Sigmoid colon (tissue), 7 donors: Measurements from ENCODE around the gene TLE6. TPM values are rescaled to one million over a fixed set of nuclear protein-coding genes. Genes with fewer than 3 reads are reported as not detected.

ENCODE experiments used
- DNase-seq: peaks from one replicate; pipeline ENCODE4 v3.0.0-alpha.2; 2019
- H3K27ac ChIP-seq, 4 donors: fragments of 200-600 bp; sonication (generic); one replicate each; pipeline ENCODE4 v1.5.1; 2016 to 2019; ENCODE audit warnings: mild to moderate bottlenecking in 1 of 4
- H3K27me3 ChIP-seq, 3 donors: fragments of 200-600 bp; sonication (generic); one replicate each; pipeline ENCODE4 v1.5.1; 2019; ENCODE audit warnings: mild to moderate bottlenecking in 1 of 3
- H3K36me3 ChIP-seq, 4 donors: fragments of 200-600 bp; sonication (generic); one replicate each; pipeline ENCODE4 v1.5.1; 2016 to 2019
- H3K4me1 ChIP-seq, 4 donors: fragments of 200-600 bp; sonication (generic); one replicate each; pipeline ENCODE4 v1.5.1; 2017 to 2019
- H3K4me3 ChIP-seq, 4 donors: fragments of 200-600 bp; sonication (generic); one replicate each; pipeline ENCODE4 v1.5.1; 2017 to 2019; ENCODE audit warnings: mild to moderate bottlenecking in 2 of 4, moderate library complexity in 1 of 4
- H3K9me3 ChIP-seq, 4 donors: fragments of 200-600 bp in 3 of 4; sonication (generic) in 3 of 4; one replicate each; pipeline versions ENCODE4 v1.5.1 to v1.6.1; 2013 to 2019
- EP300 ChIP-seq, 4 donors: sonication (generic); formaldehyde crosslinking; IDR thresholded peaks; one replicate each; pipeline ENCODE4 v1.6.1; 2017; ENCODE audit warnings: antibody characterized with exemption in 4 of 4
- POLR2A ChIP-seq, 2 donors: fragments of 450-650 bp; IDR thresholded peaks; one replicate each; pipeline ENCODE4 v1.6.1; 2016; ENCODE audit warnings: antibody characterized with exemption in 2 of 2, mild to moderate bottlenecking in 2 of 2, moderate library complexity in 2 of 2
- POLR2AphosphoS5 ChIP-seq, 4 donors: sonication (generic); formaldehyde crosslinking; IDR thresholded peaks; one replicate each; pipeline ENCODE4 v1.6.1; 2017; ENCODE audit warnings: antibody characterized with exemption in 4 of 4
- WGBS, 2 donors: extraction: QIAGEN DNeasy Blood & Tissue Kit; methylation state at CpG; one replicate each; pipeline ENCODE4 v1.1.7; 2013; 5-methylcytosine and 5-hydroxymethylcytosine counted together
- intact Hi-C: fragments of 100-400 bp; cut with DNase I; formaldehyde crosslinking; loops from one replicate; pipeline ENCODE4 v1.15.1; 2023
- polyA plus RNA-seq, 3 donors: library from polyadenylated mRNA; stranded (reverse); fragments of 200-250 nt; gene quantifications; one replicate each; pipeline ENCODE4 v1.2.3, GENCODE V29; 2013
- total RNA-seq, 4 donors: library from RNA; depleted of rRNA; stranded (reverse); fragments of >200 nt; gene quantifications; one replicate each; pipeline ENCODE4 v1.1.0, GENCODE V29; 2016
- TF ChIP-seq, protein P1 (sequence below), 4 experiments: fragments of 450-650 bp in 3 of 4; fragments of 200-600 bp in 1 of 4; IDR thresholded peaks; one replicate each; pipeline ENCODE4 v1.5.1; 2016 to 2019; ENCODE audit warnings: antibody characterized with exemption in 4 of 4, mild to moderate bottlenecking in 3 of 4, moderate library complexity in 2 of 4
- donor health status: healthy with polysubstance abuse.
- donor health status: Bipolar disorder and iron deficiency.
- donor health status: healthy.

Gene TLE6
- total and polyA plus RNA-seq, 7 donors, result 0.71 to 7.2 (median 1.4) TPM; not detected in 1

DNA sequence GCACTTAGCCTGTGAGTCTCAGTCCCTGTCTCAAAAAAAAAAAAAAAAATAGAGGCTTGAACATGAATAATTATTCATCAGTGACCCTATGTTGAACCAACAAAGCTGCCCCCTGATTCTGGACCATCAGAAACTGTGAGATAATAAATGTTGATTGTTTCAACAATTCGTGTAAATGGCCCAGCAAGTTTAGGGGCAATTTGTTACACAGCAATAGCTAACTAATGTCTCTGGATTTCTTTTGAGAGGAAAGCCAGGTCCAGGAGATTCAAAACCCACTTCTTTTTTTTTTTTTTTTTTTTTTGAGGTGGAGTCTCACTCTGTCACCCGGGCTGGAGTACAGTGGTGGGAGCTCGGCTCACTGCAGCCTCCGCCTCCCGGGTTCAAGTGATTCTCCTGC, 12.5 kb upstream of the TLE6 start:
- WGBS, 2 donors, result 98 to 99% methylated on average over 5 of the region's 5 CpGs
- no peak overlapping the region for H3K4me3 ChIP-seq
- TF ChIP-seq, protein P1, sequence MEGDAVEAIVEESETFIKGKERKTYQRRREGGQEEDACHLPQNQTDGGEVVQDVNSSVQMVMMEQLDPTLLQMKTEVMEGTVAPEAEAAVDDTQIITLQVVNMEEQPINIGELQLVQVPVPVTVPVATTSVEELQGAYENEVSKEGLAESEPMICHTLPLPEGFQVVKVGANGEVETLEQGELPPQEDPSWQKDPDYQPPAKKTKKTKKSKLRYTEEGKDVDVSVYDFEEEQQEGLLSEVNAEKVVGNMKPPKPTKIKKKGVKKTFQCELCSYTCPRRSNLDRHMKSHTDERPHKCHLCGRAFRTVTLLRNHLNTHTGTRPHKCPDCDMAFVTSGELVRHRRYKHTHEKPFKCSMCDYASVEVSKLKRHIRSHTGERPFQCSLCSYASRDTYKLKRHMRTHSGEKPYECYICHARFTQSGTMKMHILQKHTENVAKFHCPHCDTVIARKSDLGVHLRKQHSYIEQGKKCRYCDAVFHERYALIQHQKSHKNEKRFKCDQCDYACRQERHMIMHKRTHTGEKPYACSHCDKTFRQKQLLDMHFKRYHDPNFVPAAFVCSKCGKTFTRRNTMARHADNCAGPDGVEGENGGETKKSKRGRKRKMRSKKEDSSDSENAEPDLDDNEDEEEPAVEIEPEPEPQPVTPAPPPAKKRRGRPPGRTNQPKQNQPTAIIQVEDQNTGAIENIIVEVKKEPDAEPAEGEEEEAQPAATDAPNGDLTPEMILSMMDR (IDR thresholded peaks at IDR 0.05), result no peak
- TF ChIP-seq POLR2A (IDR thresholded peaks at IDR 0.05), result no peak
- TF ChIP-seq EP300 (IDR thresholded peaks at IDR 0.05), result no peak
- no peak for TF ChIP-seq POLR2AphosphoS5 (IDR thresholded peaks at IDR 0.05)
- intact Hi-C loops, result no loop called here
- H3K36me3 ChIP-seq, result no peaks in the 10 kb centered on the region
- no peaks in the 10 kb centered on the region for H3K9me3 ChIP-seq
- DNase-seq, result no peak
- no peaks in the 10 kb centered on the region for H3K27me3 ChIP-seq
- H3K4me1 ChIP-seq, result peaks cover 0 to 16% (median 9%) of the 10 kb centered on the region in 4 donors
- no peak overlapping the region for H3K27ac ChIP-seq

DNA sequence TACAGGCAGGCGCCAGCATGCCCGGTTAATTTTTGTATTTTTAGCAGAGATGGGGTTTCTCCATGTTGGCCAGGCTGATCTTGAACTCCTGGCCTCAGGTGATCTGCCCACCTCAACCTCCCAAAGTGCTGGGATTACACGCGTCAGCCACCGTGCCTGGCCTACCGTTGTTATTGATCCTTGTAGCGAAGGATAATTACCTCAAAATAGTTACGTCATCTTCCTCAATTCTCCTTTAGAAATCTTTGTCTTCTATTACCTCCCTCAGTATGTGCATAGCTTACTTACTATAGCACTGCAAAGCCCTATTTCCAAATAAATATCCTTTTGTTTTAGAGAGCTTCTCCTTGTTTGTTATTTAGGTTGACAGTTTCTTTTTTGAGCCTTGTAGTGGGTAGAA, 9.4 kb upstream of the TLE6 start:
- Histone ChIP-seq H3K9me3 (no peaks in the 10 kb centered on the region), H3K27ac (no peak overlapping the region), H3K36me3 (no peaks in the 10 kb centered on the region), H3K4me3 (no peak overlapping the region), H3K27me3 (no peaks in the 10 kb centered on the region), H3K4me1 (peaks cover 0 to 18% (median 17%) of the 10 kb centered on the region in 4 donors)
- intact Hi-C loops, result no loop called here
- no peak for DNase-seq
- TF ChIP-seq, protein P1 (IDR thresholded peaks at IDR 0.05), result no peak
- TF ChIP-seq EP300 (IDR thresholded peaks at IDR 0.05), result no peak
- TF ChIP-seq POLR2AphosphoS5 (IDR thresholded peaks at IDR 0.05), result no peak
- no peak for TF ChIP-seq POLR2A (IDR thresholded peaks at IDR 0.05)
- 79 to 87% methylated on average over 8 of the region's 8 CpGs for WGBS, 2 donors

DNA sequence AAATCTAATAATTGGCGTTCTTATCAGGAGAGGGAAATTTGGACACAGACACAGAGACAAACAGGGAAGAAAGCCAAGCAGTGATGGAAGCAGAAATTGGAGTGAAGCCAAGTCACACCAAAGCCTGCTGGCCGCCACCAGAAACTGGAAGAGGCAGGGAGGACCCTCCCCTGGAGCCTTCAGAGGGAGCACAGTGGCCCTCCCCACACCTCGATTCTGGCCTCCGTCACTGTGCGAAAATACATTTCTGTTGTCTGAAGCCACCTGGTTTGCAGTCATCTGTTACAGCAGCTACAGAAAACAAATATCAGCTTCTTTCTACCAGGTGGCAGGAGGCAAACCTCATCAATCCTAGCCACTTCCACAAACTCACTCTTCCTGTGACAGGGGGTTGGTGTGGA, 8.3 kb upstream of the TLE6 start:
- intact Hi-C loops, result no loop called here
- H3K4me1 ChIP-seq, result peaks cover 0 to 18% (median 17%) of the 10 kb centered on the region in 4 donors

DNA sequence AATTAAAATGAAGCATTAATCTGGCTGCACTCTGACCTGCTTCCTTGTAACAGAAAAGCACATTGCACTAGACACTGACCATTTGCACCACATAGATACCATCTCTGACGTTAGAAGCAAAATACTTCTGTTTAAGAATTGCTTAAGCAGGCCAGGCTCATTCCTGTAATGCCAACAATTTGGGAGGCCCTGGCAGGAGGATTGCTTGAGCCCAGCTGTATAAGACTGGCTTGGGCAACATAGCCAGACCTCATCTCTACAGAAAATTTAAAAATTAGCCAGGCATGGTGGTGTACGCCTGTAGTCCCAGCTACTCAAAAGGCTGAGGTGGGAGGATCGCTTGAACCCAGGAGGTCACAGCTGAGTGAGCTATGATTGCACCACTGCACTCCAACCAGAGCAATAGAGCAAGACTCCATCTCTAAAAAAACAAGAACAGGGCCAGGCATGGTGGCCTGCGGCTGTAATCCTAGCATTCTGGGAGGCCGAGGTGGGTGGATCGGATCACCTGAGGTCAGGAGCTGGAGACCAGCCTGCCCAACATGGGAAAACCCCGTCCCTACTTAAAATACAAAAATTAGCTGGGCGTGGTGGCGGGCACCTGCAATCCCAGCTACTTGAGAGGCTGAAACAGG, 7.0 kb upstream of the TLE6 start:
- DNase-seq, result no peak
- Histone ChIP-seq H3K27ac (peak overlapping the region in 3 of 4 donors; percentile 52 to 88 (median 63)), H3K9me3 (no peaks in the 10 kb centered on the region), H3K27me3 (no peaks in the 10 kb centered on the region), H3K4me3 (no peak overlapping the region), H3K36me3 (no peaks in the 10 kb centered on the region), H3K4me1 (peaks cover 0 to 24% (median 18%) of the 10 kb centered on the region in 4 donors)
- intact Hi-C loops, result no loop called here
- TF ChIP-seq EP300 (IDR thresholded peaks at IDR 0.05) (no peak), POLR2A (IDR thresholded peaks at IDR 0.05) (no peak), POLR2AphosphoS5 (IDR thresholded peaks at IDR 0.05) (no peak)
- TF ChIP-seq, protein P1 (IDR thresholded peaks at IDR 0.05), result no peak
- 78 to 79% methylated on average over 9 of the region's 9 CpGs for WGBS, 2 donors

More for the DNA sequence above, 8.3 kb upstream of the TLE6 start:
- peak; percentile 86 for DNase-seq
- Histone ChIP-seq H3K27ac (peak overlapping the region; percentile 52 to 88 (median 56)), H3K36me3 (no peaks in the 10 kb centered on the region), H3K9me3 (no peaks in the 10 kb centered on the region), H3K4me3 (no peak overlapping the region), H3K27me3 (no peaks in the 10 kb centered on the region)
- peak in 2 of 4 donors; percentile 10 to 30 for TF ChIP-seq POLR2AphosphoS5 (IDR thresholded peaks at IDR 0.05)
- TF ChIP-seq EP300 (IDR thresholded peaks at IDR 0.05), result no peak
- 5 to 21% methylated on average over 5 of the region's 5 CpGs for WGBS, 2 donors

DNA sequence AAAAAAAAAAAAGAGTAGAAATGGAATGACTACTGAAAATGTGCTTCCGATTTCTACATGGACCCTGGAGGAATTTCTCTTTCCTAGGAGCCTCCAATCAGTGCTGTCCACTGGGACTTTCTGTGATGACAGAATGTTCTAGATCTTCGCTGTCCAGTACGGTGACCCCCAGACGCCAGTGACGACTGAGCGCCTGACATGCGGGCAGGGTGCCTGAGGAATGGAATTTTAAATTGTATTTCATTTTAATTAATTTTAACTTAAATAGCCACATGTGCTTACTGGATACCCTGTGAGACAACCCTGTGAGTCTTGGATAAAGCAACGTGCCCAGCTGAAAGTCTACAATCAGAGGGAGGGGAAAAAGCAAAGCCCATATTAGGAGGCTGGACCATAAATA, 4.1 kb upstream of the TLE6 start:
- H3K9me3 ChIP-seq, result no peaks in the 10 kb centered on the region
- no peak for TF ChIP-seq EP300 (IDR thresholded peaks at IDR 0.05)
- TF ChIP-seq, protein P1 (IDR thresholded peaks at IDR 0.05), result no peak
- TF ChIP-seq POLR2A (IDR thresholded peaks at IDR 0.05), result no peak
- TF ChIP-seq POLR2AphosphoS5 (IDR thresholded peaks at IDR 0.05), result peak in 2 of 4 donors; percentile 18 to 36
- no peaks in the 10 kb centered on the region for H3K27me3 ChIP-seq
- H3K4me3 ChIP-seq, result no peak overlapping the region
- intact Hi-C loops, result no loop called here
- H3K4me1 ChIP-seq, result peaks cover 0 to 43% (median 39%) of the 10 kb centered on the region in 4 donors
- DNase-seq, result no peak
- H3K27ac ChIP-seq, result peak overlapping the region in 3 of 4 donors; percentile 4 to 88 (median 48)
- H3K36me3 ChIP-seq, result no peaks in the 10 kb centered on the region
- 70 to 73% methylated on average over 8 of the region's 8 CpGs for WGBS, 2 donors
